ENCODE data around the gene TMEM130.
A peak's percentile ranks its signal among the peaks of the same experiment; 100 is the strongest.

The TMEM130 gene

GRCh38 chr7:98802781-98803110 lies 67.1 kb downstream of the TMEM130 start:
- H3K4me3 ChIP-seq (ENCODE audit: low read length) = no peak overlapping the region
- no peak for TF ChIP-seq CTCF (conservative IDR thresholded peaks at IDR 0.05; ENCODE audit: low read length)
- no peak for DNase-seq (ENCODE audit: low read depth)

GRCh38 chr7:98802088-98802780 lies 67.6 kb downstream of the TMEM130 start:
- peak; percentile 68 for DNase-seq (ENCODE audit: low read depth)
- H3K4me3 ChIP-seq (ENCODE audit: low read length) = no peak overlapping the region
- TF ChIP-seq CTCF (conservative IDR thresholded peaks at IDR 0.05; ENCODE audit: low read length) = no peak

GRCh38 chr7:98800996-98801395 lies 68.8 kb downstream of the TMEM130 start:
- no peak for DNase-seq (ENCODE audit: low read depth)
- no peak overlapping the region for H3K4me3 ChIP-seq (ENCODE audit: low read length)
- no peak for TF ChIP-seq CTCF (conservative IDR thresholded peaks at IDR 0.05; ENCODE audit: low read length)

GRCh38 chr7:98797150-98797549 lies 72.7 kb downstream of the TMEM130 start:
- no peak for TF ChIP-seq CTCF (conservative IDR thresholded peaks at IDR 0.05; ENCODE audit: low read length)

More at GRCh38 chr7:98797150-98797549, 72.7 kb downstream of the TMEM130 start:
- DNase-seq (ENCODE audit: low read depth) = no peak
- no peak overlapping the region for H3K4me3 ChIP-seq (ENCODE audit: low read length)

Measured in AG10803 (cell line).